ENCODE measurements around the gene PHLPP1.
A peak's percentile ranks its signal among the peaks of the same experiment; 100 is the strongest.
"Not testable (repeated sequence)": the region's sequence is repeated elsewhere in the genome, so short reads cannot be mapped to it uniquely, and the experiment has no call there.

Gene PHLPP1

GRCh38 chr18:62715436-62715758 is at the start of gene PHLPP1:
Gene PHLPP1, plus strand, starts transcription at chr18:62715541. Its CDS starts 143 bp downstream, at chr18:62715684.
- no peak for DNase-seq (ENCODE audit: low spot score)

DNA sequence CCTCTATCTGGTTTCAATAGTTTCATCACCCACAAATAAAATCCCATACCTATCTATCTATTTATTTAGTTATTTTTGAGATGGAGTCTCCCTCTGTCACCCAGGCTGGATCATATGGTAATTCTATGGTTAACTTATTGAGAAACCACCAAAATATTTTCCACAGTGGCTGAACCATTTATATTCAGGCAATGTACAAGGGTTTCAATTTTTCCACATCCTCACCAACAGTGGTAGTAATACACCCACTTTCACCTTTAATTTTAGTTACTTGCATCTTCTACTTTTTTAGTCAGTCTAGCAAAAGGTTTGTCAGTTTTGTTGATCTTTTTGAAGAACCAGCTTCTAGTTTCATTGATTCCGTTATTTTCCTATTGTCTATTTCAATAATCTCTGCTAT is 46.1 kb upstream of the PHLPP1 start:
- no peak for DNase-seq (ENCODE audit: low spot score)

DNA sequence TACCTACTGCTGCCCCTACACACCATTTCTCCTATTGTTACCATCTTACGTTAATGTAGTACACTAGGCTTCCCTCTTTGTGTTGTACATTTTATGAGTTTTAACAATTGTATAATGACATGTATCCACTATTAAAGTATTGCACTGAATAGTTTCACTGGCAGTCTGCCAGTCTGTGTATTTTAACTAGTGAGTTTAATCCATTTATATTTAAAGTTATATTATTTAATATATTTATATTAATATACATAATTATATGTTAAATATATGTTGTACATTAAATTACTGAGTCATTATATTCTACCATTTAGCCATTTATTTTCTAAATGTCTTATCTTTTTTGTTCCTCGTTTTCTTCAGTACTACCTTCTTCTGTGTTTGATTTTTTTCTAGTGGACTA is 44.8 kb upstream of the PHLPP1 start:
- DNase-seq (ENCODE audit: low spot score) = no peak

DNA sequence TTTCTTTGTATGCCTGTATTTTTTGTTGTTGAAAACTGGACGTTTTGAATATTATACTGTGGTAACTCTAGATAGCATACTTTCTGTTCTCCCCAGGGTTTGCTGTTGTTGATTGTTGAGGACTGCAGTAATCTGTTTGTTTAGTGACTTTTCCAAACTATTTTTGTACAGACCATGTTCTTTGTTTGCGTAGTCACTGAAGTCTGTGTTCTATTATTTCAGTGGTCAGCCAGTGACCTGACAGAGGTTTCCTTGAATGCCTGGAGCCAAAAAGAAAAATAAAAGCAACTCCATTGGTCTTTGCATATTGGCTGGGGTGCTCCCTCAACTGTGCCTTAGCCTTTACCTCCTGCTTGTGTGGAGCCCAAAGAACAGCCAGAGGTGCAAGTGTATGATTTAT is 42.7 kb upstream of the PHLPP1 start:
- no peak for DNase-seq (ENCODE audit: low spot score)

- DNase-seq (ENCODE audit: low spot score) = no peak
Measured at GRCh38 chr18:62678847-62679485, 36.4 kb upstream of the PHLPP1 start.

DNA sequence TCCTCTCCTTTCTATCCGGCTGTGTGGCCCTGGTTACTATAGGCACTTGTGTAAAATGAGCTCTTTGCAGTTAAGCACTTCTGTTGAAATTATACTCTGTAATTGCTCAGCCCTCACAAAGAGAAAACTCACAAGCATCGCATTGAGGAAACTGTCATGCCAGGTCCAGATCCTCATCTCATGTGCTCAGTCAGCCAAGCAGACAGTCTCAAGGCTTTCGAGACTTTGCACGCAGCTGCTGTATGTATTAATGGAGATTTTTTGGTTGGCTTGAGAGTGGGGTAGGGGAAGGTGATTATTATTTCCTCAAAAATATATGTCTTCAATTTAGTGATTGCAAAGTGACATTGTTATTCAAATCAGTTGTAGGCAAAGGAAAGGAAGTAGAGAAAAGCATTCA is 33.0 kb upstream of the PHLPP1 start:
- DNase-seq (ENCODE audit: low spot score) = no peak

DNA sequence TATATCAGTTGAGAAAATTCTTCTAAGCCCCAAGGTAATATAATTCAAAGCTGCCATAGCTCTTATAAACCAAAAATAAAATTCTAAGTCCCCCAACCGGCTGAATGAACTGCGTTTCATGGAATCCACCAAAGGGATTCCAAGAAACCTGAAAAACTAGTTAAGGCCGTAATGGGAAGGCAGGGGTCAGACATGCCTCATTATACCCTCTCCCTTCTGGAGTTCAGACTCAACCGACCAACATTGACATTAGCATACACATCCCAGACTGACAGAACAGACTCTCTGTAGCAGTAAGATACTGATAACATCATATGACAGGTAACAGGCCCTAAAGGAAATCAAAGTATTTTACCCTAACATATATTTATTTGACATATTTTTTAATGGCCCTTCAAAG is 31.4 kb upstream of the PHLPP1 start:
- no peak for DNase-seq (ENCODE audit: low spot score)

DNA sequence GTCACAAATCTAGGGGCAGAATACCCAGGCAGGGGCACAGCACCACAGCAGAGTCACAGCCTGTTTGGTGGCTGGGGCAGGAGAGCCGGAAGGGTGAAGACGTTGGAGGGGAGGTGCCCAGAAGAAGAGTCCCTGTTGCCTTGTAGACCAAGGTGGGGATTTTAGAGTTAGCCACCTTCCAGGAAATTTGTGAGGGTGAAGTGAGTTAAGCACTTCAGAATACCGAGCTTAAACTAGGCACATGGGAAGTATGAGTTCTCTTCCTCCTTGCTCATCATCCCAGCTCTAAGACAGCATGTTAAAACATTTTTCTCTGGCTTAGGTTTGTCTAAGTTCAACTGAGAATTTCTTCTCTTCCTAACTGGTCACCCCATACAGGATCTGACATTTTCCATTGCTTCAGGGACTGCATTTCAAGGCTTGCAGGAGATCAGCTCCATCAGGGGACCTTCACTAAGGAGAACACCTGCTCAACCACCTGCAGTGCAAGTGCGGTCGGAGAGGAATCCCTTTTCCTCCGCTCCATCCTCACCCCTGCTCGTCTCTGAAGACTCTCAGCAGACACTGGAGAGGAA is 26.5 kb upstream of the PHLPP1 start:
- DNase-seq (ENCODE audit: low spot score) = no peak

DNA sequence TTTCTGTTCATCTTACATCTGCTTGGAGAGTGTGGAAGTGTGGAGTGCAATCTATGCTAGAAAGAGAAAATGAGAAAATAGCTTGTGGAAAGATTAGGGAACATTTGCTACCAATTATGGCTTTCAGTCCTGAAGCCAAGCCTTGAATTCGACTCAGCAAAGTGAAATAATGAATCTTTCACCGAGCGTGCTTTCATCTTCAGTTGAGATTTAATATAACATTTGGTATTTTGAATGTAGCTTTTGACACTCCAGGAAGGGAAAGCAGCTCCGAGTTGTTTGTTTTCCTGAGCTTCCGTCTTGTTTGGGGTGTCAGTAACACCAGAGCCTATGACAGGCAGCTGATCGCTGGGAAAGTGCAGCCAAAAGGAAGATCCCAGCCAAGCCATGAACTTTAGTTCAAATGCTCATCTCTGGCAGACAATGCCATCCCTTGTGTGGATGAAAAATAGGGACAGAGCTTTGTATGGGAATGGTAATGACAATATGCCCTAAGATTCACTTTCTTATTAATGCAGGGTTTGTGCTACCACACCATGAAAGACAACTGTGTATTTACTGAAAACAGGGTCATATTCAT is 25.0 kb upstream of the PHLPP1 start:
- DNase-seq (ENCODE audit: low spot score) = no peak

GRCh38 chr18:62693659-62694058 is 21.7 kb upstream of the PHLPP1 start:
- no peak for DNase-seq (ENCODE audit: low spot score)

GRCh38 chr18:62697636-62698035 is 17.7 kb upstream of the PHLPP1 start:
- DNase-seq (ENCODE audit: low spot score) = no peak

- peak; percentile 38 for DNase-seq (ENCODE audit: low spot score)
Measured at GRCh38 chr18:62702259-62702658, 13.1 kb upstream of the PHLPP1 start.

- not testable (repeated sequence) for DNase-seq (ENCODE audit: low spot score)
Measured at GRCh38 chr18:62706879-62707278, 8.5 kb upstream of the PHLPP1 start.

DNA sequence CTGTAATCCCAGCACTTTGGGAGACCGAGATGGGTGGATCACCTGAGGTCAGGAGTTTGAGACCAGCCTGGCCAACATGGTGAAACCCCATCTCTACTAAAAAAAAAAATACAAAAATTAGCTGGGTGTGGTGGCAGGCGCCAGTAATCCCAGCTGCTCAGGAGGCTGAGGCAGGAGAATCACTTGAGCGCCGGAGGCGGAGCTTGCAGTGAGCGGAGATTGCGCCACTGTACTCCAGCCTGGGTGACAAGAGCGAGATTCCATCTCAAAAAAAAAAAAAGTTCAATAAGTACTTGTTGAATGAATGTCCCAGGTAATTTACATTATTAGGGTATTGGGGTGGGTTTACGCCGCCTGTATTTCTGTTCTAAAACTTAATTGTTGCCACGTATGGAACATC is 5.4 kb upstream of the PHLPP1 start:
- DNase-seq (ENCODE audit: low spot score) = not testable (repeated sequence)

GRCh38 chr18:62710417-62710816 is 4.9 kb upstream of the PHLPP1 start:
- DNase-seq (ENCODE audit: low spot score) = no peak

DNA sequence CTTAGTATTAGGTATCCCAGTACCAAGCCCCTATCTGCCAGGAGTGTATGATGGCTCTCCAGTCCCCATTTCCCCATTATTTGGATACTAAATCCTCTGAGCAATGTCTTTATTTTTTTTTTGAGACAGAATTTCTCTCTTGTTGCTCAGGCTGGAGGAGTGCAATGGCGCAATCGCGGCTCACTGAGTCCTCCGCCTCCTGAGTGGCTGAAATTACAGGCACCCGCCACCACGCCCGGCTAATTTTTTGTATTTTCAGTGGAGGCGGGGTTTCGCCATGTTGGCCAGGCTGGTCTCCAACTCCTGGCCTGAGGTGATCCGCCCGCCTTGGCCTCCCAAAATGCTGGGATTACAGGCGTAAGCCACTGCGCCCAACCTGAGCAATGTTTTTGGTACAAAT is 3.6 kb upstream of the PHLPP1 start:
- no peak for DNase-seq (ENCODE audit: low spot score)

GRCh38 chr18:62713651-62714247 is 1.6 kb upstream of the PHLPP1 start:
- no peak for DNase-seq (ENCODE audit: low spot score)

- DNase-seq (ENCODE audit: low spot score) = peak; percentile 96
Measured at GRCh38 chr18:62714671-62715435, 488 bp upstream of the PHLPP1 start.

DNA sequence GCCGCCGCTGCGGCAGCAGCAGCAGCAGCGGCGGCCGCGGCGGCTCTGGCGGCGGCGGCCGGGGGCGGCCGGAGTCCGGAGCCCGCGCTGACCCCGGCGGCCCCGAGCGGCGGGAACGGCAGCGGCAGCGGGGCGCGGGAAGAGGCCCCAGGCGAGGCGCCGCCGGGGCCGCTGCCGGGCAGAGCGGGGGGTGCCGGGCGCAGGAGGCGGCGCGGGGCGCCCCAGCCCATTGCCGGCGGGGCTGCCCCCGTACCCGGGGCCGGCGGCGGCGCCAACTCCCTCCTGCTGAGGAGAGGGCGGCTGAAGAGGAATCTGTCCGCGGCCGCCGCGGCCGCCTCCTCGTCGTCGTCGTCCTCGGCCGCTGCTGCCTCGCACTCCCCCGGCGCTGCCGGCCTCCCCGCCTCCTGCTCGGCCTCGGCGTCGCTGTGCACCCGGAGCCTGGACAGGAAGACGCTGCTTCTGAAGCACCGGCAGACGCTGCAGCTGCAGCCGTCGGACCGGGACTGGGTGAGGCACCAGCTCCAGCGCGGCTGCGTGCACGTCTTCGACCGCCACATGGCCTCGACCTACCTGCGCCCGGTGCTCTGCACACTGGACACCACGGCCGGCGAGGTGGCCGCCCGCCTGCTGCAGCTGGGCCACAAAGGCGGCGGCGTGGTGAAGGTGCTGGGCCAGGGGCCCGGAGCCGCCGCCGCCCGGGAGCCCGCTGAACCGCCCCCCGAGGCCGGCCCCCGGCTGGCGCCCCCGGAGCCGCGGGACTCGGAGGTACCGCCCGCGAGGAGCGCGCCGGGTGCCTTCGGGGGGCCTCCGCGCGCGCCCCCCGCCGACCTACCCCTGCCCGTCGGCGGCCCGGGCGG is 646 bp downstream of the PHLPP1 start:
- DNase-seq (ENCODE audit: low spot score) = peak; percentile 84

DNA sequence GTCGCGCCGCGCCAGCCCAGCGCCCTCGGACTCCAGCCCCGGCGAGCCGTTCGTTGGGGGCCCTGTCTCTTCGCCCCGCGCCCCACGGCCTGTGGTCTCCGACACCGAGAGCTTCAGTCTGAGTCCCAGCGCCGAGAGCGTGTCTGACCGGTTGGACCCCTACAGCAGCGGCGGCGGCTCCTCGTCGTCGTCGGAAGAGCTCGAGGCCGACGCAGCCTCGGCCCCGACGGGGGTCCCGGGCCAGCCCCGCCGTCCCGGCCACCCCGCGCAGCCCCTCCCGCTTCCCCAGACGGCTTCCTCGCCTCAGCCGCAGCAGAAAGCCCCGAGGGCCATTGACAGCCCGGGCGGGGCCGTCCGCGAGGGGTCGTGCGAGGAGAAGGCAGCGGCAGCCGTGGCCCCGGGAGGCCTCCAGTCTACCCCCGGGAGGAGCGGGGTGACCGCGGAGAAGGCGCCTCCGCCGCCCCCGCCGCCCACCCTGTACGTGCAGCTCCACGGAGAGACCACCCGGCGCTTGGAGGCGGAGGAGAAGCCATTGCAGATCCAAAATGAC is 1.4 kb downstream of the PHLPP1 start:
- peak; percentile 67 for DNase-seq (ENCODE audit: low spot score)

DNA sequence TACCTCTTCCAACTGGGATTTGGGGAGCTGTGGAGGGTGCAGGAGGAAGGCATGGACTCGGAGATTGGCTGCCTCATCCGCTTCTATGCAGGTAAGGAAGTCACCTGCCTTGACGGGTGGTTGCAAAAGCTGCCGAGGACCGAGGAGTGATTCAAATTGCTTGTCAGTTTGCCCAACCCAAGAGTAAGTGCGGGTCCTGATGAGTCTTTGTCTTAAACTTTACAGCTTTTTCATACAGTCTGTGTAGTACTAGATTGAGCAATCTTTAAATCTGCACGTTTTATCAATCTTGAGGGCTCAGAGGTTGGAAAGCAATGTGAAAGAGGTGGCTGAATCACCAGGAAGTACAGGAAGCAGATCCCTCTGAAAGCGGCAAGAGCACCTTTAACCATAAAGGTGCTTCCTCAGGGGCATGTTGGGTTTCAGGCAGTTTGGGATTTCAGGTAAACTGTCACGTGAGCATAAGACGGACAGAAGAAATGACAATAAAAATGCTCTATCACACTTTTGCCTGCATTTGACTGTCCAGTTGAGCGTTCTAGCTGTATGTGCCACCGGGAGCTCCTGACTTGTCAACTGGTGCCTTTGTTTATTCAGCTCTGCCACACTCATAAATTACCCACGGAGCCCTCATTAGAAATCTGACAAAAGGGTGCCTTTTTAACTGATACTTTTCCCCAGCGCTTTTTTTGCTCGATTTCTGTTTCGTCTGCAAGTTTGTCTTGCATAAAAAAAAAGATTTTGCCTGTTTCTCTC is 2.0 kb downstream of the PHLPP1 start:
- peak; percentile 68 for DNase-seq (ENCODE audit: low spot score)

Data from NAMALWA (cell line).